GM08714 (cell line): ENCODE data around the gene AGAP1.

ENCODE experiments used
- H3K4me3 ChIP-seq: fragments of 200-500 bp; sonication (Bioruptor generic); 2 replicates; pipeline ENCODE4 v1.5.1; 2014; ENCODE audit warnings: mild to moderate bottlenecking, low read length, inconsistent platforms
- ZNF274 ChIP-seq: IDR thresholded peaks from 2 replicates; pipeline ENCODE4 v1.6.1; 2012; ENCODE audit warnings: mild to moderate bottlenecking, low read depth, low read length

Gene AGAP1

GRCh38 chr2:235527806-235528469 lies 34.1 kb downstream of the AGAP1 start:
- no peak overlapping the region for H3K4me3 ChIP-seq

DNA sequence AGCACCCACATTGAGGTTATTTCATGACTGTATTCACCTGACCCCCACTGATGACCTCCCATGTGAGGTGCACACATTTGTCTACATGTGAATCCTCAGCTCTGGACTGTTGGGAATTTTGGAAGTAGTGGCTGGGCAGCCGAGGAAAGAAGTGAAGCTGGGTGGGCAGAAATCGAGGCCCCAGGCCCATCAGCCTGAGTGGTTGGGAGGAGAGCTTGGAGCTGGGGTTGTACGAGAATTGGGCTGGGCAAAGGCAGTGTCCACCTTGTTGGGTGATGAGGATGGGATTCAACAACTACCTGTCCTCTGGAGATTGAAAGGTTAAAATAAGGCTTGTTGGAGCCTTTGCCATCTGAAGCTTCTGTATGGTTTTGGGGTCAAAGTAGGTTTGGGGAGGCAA lies 35.8 kb downstream of the AGAP1 start:
- no peak overlapping the region for H3K4me3 ChIP-seq
- no peak for TF ChIP-seq ZNF274

More at GRCh38 chr2:235527806-235528469, 34.1 kb downstream of the AGAP1 start:
- no peak for TF ChIP-seq ZNF274

DNA sequence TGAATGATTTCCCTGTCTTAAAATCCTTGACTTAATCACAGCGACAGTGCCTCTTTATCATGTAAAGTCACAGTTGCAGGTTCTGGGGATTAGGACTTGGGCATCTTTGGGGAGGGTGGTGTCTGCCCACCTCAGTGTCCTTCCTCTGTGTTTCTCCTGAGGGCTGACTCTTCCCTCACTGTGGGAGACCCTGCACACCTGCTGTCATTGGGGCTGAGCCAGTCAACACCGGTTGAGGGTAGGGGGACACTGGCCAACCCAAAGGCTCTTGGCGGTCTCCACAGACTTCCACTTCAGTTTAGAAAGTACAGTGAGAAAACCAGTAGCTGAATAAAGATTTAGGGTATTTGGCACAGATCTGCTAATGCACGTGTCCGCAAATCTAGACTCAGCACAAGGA lies 36.9 kb downstream of the AGAP1 start:
- TF ChIP-seq ZNF274, result no peak
- no peak overlapping the region for H3K4me3 ChIP-seq

- no peak for TF ChIP-seq ZNF274
- H3K4me3 ChIP-seq, result no peak overlapping the region
Observed at GRCh38 chr2:235532307-235532706, 38.5 kb downstream of the AGAP1 start.

- H3K4me3 ChIP-seq, result no peak overlapping the region
- no peak for TF ChIP-seq ZNF274
Observed at GRCh38 chr2:235533198-235533597, 39.4 kb downstream of the AGAP1 start.

GRCh38 chr2:235533616-235534385 lies 40.0 kb downstream of the AGAP1 start:
- TF ChIP-seq ZNF274, result no peak
- no peak overlapping the region for H3K4me3 ChIP-seq

GRCh38 chr2:235534678-235535422 lies 41.0 kb downstream of the AGAP1 start:
- no peak overlapping the region for H3K4me3 ChIP-seq
- TF ChIP-seq ZNF274, result no peak

DNA sequence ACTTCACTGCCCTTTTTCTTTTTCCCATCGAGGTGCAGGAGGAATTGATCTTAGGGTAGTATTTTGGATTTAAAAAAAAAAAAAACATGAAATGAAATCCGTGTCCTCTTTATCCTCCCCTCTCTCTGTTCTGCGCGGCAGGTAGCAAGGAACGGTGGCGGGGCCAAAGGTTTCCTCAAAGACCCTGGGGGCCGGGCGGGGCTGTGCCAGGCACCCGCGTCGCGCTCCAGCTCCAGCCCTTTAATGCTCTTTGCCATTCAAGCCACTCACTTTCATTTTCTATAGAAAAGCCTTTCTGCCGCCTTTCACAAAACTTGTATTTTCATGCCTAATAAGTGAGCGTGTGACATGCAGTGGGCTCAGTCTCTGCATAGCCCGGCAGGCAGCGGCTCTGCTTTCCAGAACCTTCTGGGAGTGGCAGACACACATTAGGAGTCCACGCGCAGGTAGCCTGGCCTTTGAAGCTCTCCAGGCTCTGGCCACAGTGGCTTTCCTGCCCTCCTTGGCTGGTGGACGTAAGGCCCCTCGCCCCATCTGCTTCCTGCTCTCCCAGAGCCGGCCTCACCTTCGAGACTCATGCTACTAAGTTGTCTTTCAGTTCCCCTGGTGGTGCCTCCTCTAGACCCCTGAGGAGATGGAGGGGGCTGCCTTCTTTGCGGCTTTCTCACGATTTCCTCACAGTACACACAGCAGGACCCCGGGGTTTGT lies 41.7 kb downstream of the AGAP1 start:
- no peak overlapping the region for H3K4me3 ChIP-seq
- no peak for TF ChIP-seq ZNF274

- H3K4me3 ChIP-seq, result no peak overlapping the region
- TF ChIP-seq ZNF274, result no peak
Observed at GRCh38 chr2:235536711-235537110, 42.9 kb downstream of the AGAP1 start.

DNA sequence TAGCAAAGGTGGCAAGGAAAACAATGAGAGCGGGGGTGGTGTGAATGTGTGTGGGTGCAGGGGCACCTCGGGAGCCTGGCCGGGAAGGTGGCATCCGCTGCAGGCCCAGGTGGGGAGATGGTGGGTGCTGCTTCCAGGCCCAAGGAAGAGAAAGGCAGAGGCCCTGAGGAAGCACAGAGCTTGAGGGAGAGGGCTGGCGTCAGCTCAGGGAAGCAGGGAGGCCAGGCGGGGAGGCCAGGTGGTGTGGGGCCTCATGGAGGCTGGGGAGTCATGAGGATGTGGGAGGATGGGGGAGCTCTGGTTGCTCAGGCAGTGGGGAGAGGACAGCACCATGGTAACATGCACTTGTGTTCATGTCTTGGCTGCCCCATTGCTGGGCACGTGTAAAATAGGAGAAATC lies 43.3 kb downstream of the AGAP1 start:
- no peak for TF ChIP-seq ZNF274
- H3K4me3 ChIP-seq, result no peak overlapping the region

GRCh38 chr2:235537587-235537986 lies 43.7 kb downstream of the AGAP1 start:
- no peak overlapping the region for H3K4me3 ChIP-seq
- TF ChIP-seq ZNF274, result no peak

- no peak for TF ChIP-seq ZNF274
- H3K4me3 ChIP-seq, result no peak overlapping the region
Observed at GRCh38 chr2:235538144-235538639, 44.3 kb downstream of the AGAP1 start.

- no peak for TF ChIP-seq ZNF274
- no peak overlapping the region for H3K4me3 ChIP-seq
Observed at GRCh38 chr2:235538981-235539380, 45.1 kb downstream of the AGAP1 start.

GRCh38 chr2:235539773-235540172 lies 45.9 kb downstream of the AGAP1 start:
- TF ChIP-seq ZNF274, result no peak
- H3K4me3 ChIP-seq, result no peak overlapping the region
